ENCODE measurements around the gene URI1.

- TF ChIP-seq CTCF (IDR thresholded peaks at IDR 0.05; ENCODE audit: low read depth, low read length): no peak
- TF ChIP-seq POLR2A (IDR thresholded peaks at IDR 0.05; ENCODE audit: extremely low read depth, insufficient read length): no peak
These were observed 69.1 kb downstream of the URI1 start for GRCh38 chr19:30011051-30011578.
